Suprapubic skin (tissue), 4 donors: ENCODE results near the gene SPNS3. TPM values are rescaled to one million over a fixed set of nuclear protein-coding genes. Genes with fewer than 3 reads are reported as not detected.
A peak's percentile ranks its signal among the peaks of the same experiment; 100 is the strongest.

Experiments used
- DNase-seq, 2 donors: peaks; one replicate each; pipeline ENCODE4 v3.0.0-alpha.2; 2019; ENCODE audit warnings: low spot score in 2 of 2
- H3K27ac ChIP-seq: fragments of 200-600 bp; sonication (generic); one replicate; pipeline ENCODE4 v1.5.1; 2019
- H3K27me3 ChIP-seq: fragments of 200-600 bp; sonication (generic); one replicate; pipeline ENCODE4 v1.5.1; 2019
- H3K36me3 ChIP-seq: fragments of 200-600 bp; sonication (generic); one replicate; pipeline ENCODE4 v1.5.1; 2019
- H3K4me1 ChIP-seq: fragments of 200-600 bp; sonication (generic); one replicate; pipeline ENCODE4 v1.5.1; 2019
- H3K4me3 ChIP-seq: fragments of 200-600 bp; sonication (generic); one replicate; pipeline ENCODE4 v1.5.1; 2019; ENCODE audit warnings: mild to moderate bottlenecking
- H3K9me3 ChIP-seq: fragments of 200-600 bp; sonication (generic); one replicate; pipeline ENCODE4 v1.5.1; 2019
- CTCF ChIP-seq, 2 donors: fragments of 200-600 bp in 1 of 2; fragments of 450-650 bp in 1 of 2; sonication (generic) in 1 of 2; IDR thresholded peaks; one replicate each; pipeline ENCODE4 v1.5.1; 2016 to 2019; ENCODE audit warnings: antibody characterized with exemption in 2 of 2, mild to moderate bottlenecking in 1 of 2, moderate library complexity in 1 of 2
- EP300 ChIP-seq: sonication (generic); formaldehyde crosslinking; IDR thresholded peaks from one replicate; pipeline ENCODE4 v1.6.1; 2017; ENCODE audit warnings: antibody characterized with exemption
- POLR2A ChIP-seq, 2 donors: fragments of 450-650 bp; IDR thresholded peaks; one replicate each; pipeline ENCODE4 v1.6.1; 2017; ENCODE audit warnings: antibody characterized with exemption in 2 of 2, mild to moderate bottlenecking in 2 of 2, moderate library complexity in 2 of 2
- POLR2AphosphoS5 ChIP-seq, 3 donors: sonication (generic); formaldehyde crosslinking; IDR thresholded peaks; one replicate each; pipeline ENCODE4 v1.6.1; 2017; ENCODE audit warnings: antibody characterized with exemption in 3 of 3
- WGBS: methylation state at CpG from one replicate; pipeline ENCODE4 v1.1.5; 2018; 5-methylcytosine and 5-hydroxymethylcytosine counted together
- total RNA-seq, 4 donors: library from RNA; depleted of rRNA; stranded (reverse); fragments of >200 nt; gene quantifications; one replicate each; pipeline ENCODE4 v1.1.0, GENCODE V29; 2016

Gene SPNS3
- total RNA-seq, 4 donors from 2014 or later, result 0.72 TPM; not detected in 3

GRCh38 chr17:4520060-4520893, 86.5 kb downstream of the SPNS3 start:
- Histone ChIP-seq H3K9me3 (no peaks in the 10 kb centered on the region), H3K4me1 (peaks cover 18% of the 10 kb centered on the region), H3K4me3 (no peak overlapping the region), H3K27ac (peak overlapping the region; percentile 77), H3K27me3 (no peaks in the 10 kb centered on the region), H3K36me3 (no peaks in the 10 kb centered on the region)
- no peak for DNase-seq
- TF ChIP-seq POLR2AphosphoS5 (IDR thresholded peaks at IDR 0.05) (no peak), POLR2A (IDR thresholded peaks at IDR 0.05) (no peak), EP300 (no peak), CTCF (IDR thresholded peaks at IDR 0.05) (no peak)
- WGBS, result 92% methylated on average over 16 of the region's 19 CpGs

GRCh38 chr17:4520894-4521600, 87.3 kb downstream of the SPNS3 start:
- H3K36me3 ChIP-seq, result no peaks in the 10 kb centered on the region
- TF ChIP-seq POLR2AphosphoS5 (IDR thresholded peaks at IDR 0.05) (no peak), EP300 (no peak), POLR2A (IDR thresholded peaks at IDR 0.05) (no peak), CTCF (IDR thresholded peaks at IDR 0.05) (no peak)
- H3K27ac ChIP-seq, result peak overlapping the region; percentile 77
- 70% methylated on average over 8 of the region's 8 CpGs for WGBS
- peaks cover 12% of the 10 kb centered on the region for H3K4me1 ChIP-seq
- no peak for DNase-seq
- no peak overlapping the region for H3K4me3 ChIP-seq
- no peaks in the 10 kb centered on the region for H3K27me3 ChIP-seq
- H3K9me3 ChIP-seq, result no peaks in the 10 kb centered on the region

GRCh38 chr17:4522661-4523060, 88.9 kb downstream of the SPNS3 start:
- H3K27ac ChIP-seq, result peak overlapping the region; percentile 55
- H3K9me3 ChIP-seq, result no peaks in the 10 kb centered on the region
- 85% methylated on average over 6 of the region's 6 CpGs for WGBS
- TF ChIP-seq EP300, result no peak
- no peak for TF ChIP-seq CTCF (IDR thresholded peaks at IDR 0.05)
- no peak for TF ChIP-seq POLR2A (IDR thresholded peaks at IDR 0.05)
- no peak for DNase-seq
- H3K36me3 ChIP-seq, result no peaks in the 10 kb centered on the region
- H3K27me3 ChIP-seq, result no peaks in the 10 kb centered on the region
- H3K4me3 ChIP-seq, result no peak overlapping the region
- peaks cover 12% of the 10 kb centered on the region for H3K4me1 ChIP-seq

GRCh38 chr17:4523946-4524345, 90.2 kb downstream of the SPNS3 start:
- Histone ChIP-seq H3K4me1 (peaks cover 12% of the 10 kb centered on the region), H3K27me3 (no peaks in the 10 kb centered on the region), H3K27ac (no peak overlapping the region), H3K9me3 (no peaks in the 10 kb centered on the region), H3K36me3 (no peaks in the 10 kb centered on the region), H3K4me3 (no peak overlapping the region)
- TF ChIP-seq POLR2AphosphoS5 (IDR thresholded peaks at IDR 0.05) (no peak), EP300 (no peak), CTCF (IDR thresholded peaks at IDR 0.05) (no peak), POLR2A (IDR thresholded peaks at IDR 0.05) (no peak)
- WGBS, result 82% methylated on average over 8 of the region's 8 CpGs
- DNase-seq, result no peak

- TF ChIP-seq POLR2A (IDR thresholded peaks at IDR 0.05), result no peak
- no peak for TF ChIP-seq EP300
- no peak for TF ChIP-seq CTCF (IDR thresholded peaks at IDR 0.05)
- TF ChIP-seq POLR2AphosphoS5 (IDR thresholded peaks at IDR 0.05), result no peak
- DNase-seq, result no peak
- H3K27me3 ChIP-seq, result no peaks in the 10 kb centered on the region
- peaks cover 3% of the 10 kb centered on the region for H3K4me1 ChIP-seq
- H3K27ac ChIP-seq, result no peak overlapping the region
- H3K36me3 ChIP-seq, result no peaks in the 10 kb centered on the region
- 85% methylated on average over 11 of the region's 11 CpGs for WGBS
- no peak overlapping the region for H3K4me3 ChIP-seq
- H3K9me3 ChIP-seq, result no peaks in the 10 kb centered on the region
These were observed 92.1 kb downstream of the SPNS3 start for GRCh38 chr17:4525691-4526397.
